BLaER1 treated with 17β-estradiol and CSF1 and Interleukin-3, amounts not matched to agents 10 nM and 100 nM (cell line): ENCODE measurements around the gene AZIN2.
"Not testable (repeated sequence)": the region's sequence is repeated elsewhere in the genome, so short reads cannot be mapped to it uniquely, and the experiment has no call there.

Source experiments
- H3K27ac ChIP-seq, 11 experiments: shearing (Covaris generic); formaldehyde crosslinking; 2 replicates each; pipeline ENCODE4 v1.8.1; 2022
- H3K27me3 ChIP-seq, 11 experiments: shearing (Covaris generic); formaldehyde crosslinking; 2 replicates each; pipeline ENCODE4 v1.8.1; 2022
- H3K36me3 ChIP-seq, 11 experiments: shearing (Covaris generic); formaldehyde crosslinking; 2 replicates each; pipeline ENCODE4 v1.8.1; 2022
- H3K4me1 ChIP-seq, 10 experiments: shearing (Covaris generic); formaldehyde crosslinking; 2 replicates each; pipeline ENCODE4 v1.8.1; 2022
- H3K4me2 ChIP-seq, 11 experiments: shearing (Covaris generic); formaldehyde crosslinking; 2 replicates each; pipeline ENCODE4 v1.8.1; 2022
- H3K4me3 ChIP-seq, 10 experiments: shearing (Covaris generic); formaldehyde crosslinking; 2 replicates each; pipeline ENCODE4 v1.8.1; 2022
- H3K9ac ChIP-seq, 11 experiments: shearing (Covaris generic); formaldehyde crosslinking; 2 replicates each; pipeline ENCODE4 v1.8.1; 2022
- H3K9me3 ChIP-seq, 11 experiments: shearing (Covaris generic); formaldehyde crosslinking; replicated peaks in 1 of 11; 2 replicates each; pipeline ENCODE4 v1.8.1; 2022
- H4K20me1 ChIP-seq, 11 experiments: shearing (Covaris generic); formaldehyde crosslinking; 2 replicates each; pipeline ENCODE4 v1.8.1; 2022
- Cebpa-rat ChIP-seq, 11 experiments: shearing (Covaris generic); IDR thresholded peaks; 2 replicates each; pipeline ENCODE4 v1.8.1; 2022

AZIN2 gene

GRCh38 chr1:33042831-33043230 is 38.1 kb upstream of the AZIN2 start:
- no peaks in the 10 kb centered on the region for H4K20me1 ChIP-seq
- no peaks in the 10 kb centered on the region for H3K9me3 ChIP-seq
- no peaks in the 10 kb centered on the region for H3K36me3 ChIP-seq
- no peak overlapping the region for H3K4me3 ChIP-seq
- H3K9ac ChIP-seq, result no peak overlapping the region
- no peak overlapping the region for H3K4me2 ChIP-seq
- TF ChIP-seq Cebpa-rat (IDR thresholded peaks at IDR 0.05), result no peak
- no peak overlapping the region for H3K27ac ChIP-seq
- no peaks in the 10 kb centered on the region for H3K27me3 ChIP-seq
- peaks cover 9 to 52% (median 27%) of the 10 kb centered on the region in 10 experiments; a peak in 19 of 20 replicates for H3K4me1 ChIP-seq

- Histone ChIP-seq H3K4me2 (no peak overlapping the region), H3K36me3 (no peaks in the 10 kb centered on the region), H4K20me1 (no peaks in the 10 kb centered on the region), H3K27ac (no peak overlapping the region), H3K9ac (no peak overlapping the region), H3K4me3 (no peak overlapping the region), H3K9me3 (no peaks in the 10 kb centered on the region), H3K4me1 (peaks cover 9 to 51% (median 25%) of the 10 kb centered on the region in 10 experiments; a peak in 19 of 20 replicates), H3K27me3 (no peaks in the 10 kb centered on the region)
- no peak for TF ChIP-seq Cebpa-rat (IDR thresholded peaks at IDR 0.05)
Measured at GRCh38 chr1:33043267-33044092, 37.5 kb upstream of the AZIN2 start.

GRCh38 chr1:33045246-33045645 is 35.7 kb upstream of the AZIN2 start:
- H3K4me1 ChIP-seq, result peaks cover 13 to 52% (median 28%) of the 10 kb centered on the region in 10 experiments
- H4K20me1 ChIP-seq, result no peaks in the 10 kb centered on the region
- H3K36me3 ChIP-seq, result no peaks in the 10 kb centered on the region
- no peak for TF ChIP-seq Cebpa-rat (IDR thresholded peaks at IDR 0.05)
- H3K27ac ChIP-seq, result no peak overlapping the region
- H3K4me2 ChIP-seq, result peak overlapping the region in 6 of 11 experiments; percentile 1 to 59 (median 18); a peak in 9 of 22 replicates
- no peak overlapping the region for H3K9ac ChIP-seq
- no peak overlapping the region for H3K4me3 ChIP-seq
- H3K27me3 ChIP-seq, result no peaks in the 10 kb centered on the region
- H3K9me3 ChIP-seq, result peaks cover 0 to 3% (median 0%) of the 10 kb centered on the region in 11 experiments; a peak in 3 of 22 replicates

- H3K27ac ChIP-seq, result no peak overlapping the region
- peak overlapping the region in 6 of 11 experiments; percentile 1 to 59 (median 18); a peak in 9 of 22 replicates for H3K4me2 ChIP-seq
- H3K4me1 ChIP-seq, result peaks cover 17 to 52% (median 30%) of the 10 kb centered on the region in 10 experiments
- no peaks in the 10 kb centered on the region for H3K27me3 ChIP-seq
- H3K9me3 ChIP-seq, result peaks cover 0 to 8% (median 4%) of the 10 kb centered on the region in 11 experiments; a peak in 9 of 22 replicates
- no peak for TF ChIP-seq Cebpa-rat (IDR thresholded peaks at IDR 0.05)
- no peak overlapping the region for H3K9ac ChIP-seq
- no peak overlapping the region for H3K4me3 ChIP-seq
- H4K20me1 ChIP-seq, result no peaks in the 10 kb centered on the region
- no peaks in the 10 kb centered on the region for H3K36me3 ChIP-seq
Measured at GRCh38 chr1:33045814-33046213, 35.1 kb upstream of the AZIN2 start.

- H3K27ac ChIP-seq, H3K9ac ChIP-seq, H4K20me1 ChIP-seq, H3K4me3 ChIP-seq, H3K36me3 ChIP-seq, H3K27me3 ChIP-seq: not testable (repeated sequence)
- Histone ChIP-seq H3K9me3 (peaks cover 0 to 12% (median 6%) of the 10 kb centered on the region in 11 experiments; a peak in 9 of 22 replicates), H3K4me1 (peaks cover 17 to 50% (median 31%) of the 10 kb centered on the region in 10 experiments), H3K4me2 (peak overlapping the region in 4 of 11 experiments; percentile 8 to 59 (median 33); a peak in 6 of 22 replicates)
Measured at GRCh38 chr1:33046234-33046633, 34.7 kb upstream of the AZIN2 start.

- H3K36me3 ChIP-seq, result no peaks in the 10 kb centered on the region
- no peak overlapping the region for H3K4me3 ChIP-seq
- H3K9ac ChIP-seq, result no peak overlapping the region
- no peak for TF ChIP-seq Cebpa-rat (IDR thresholded peaks at IDR 0.05)
- peaks cover 0 to 12% (median 6%) of the 10 kb centered on the region in 11 experiments; a peak in 9 of 22 replicates for H3K9me3 ChIP-seq
- H3K4me1 ChIP-seq, result peaks cover 17 to 43% (median 31%) of the 10 kb centered on the region in 10 experiments
- no peaks in the 10 kb centered on the region for H3K27me3 ChIP-seq
- no peak overlapping the region for H3K4me2 ChIP-seq
- H3K27ac ChIP-seq, result no peak overlapping the region
- H4K20me1 ChIP-seq, result no peaks in the 10 kb centered on the region
Measured at GRCh38 chr1:33047290-33047689, 33.7 kb upstream of the AZIN2 start.

- no peaks in the 10 kb centered on the region for H4K20me1 ChIP-seq
- no peak overlapping the region for H3K27ac ChIP-seq
- H3K9ac ChIP-seq, result no peak overlapping the region
- H3K27me3 ChIP-seq, result no peaks in the 10 kb centered on the region
- H3K4me1 ChIP-seq, result peaks cover 17 to 43% (median 31%) of the 10 kb centered on the region in 10 experiments
- TF ChIP-seq Cebpa-rat (IDR thresholded peaks at IDR 0.05), result no peak
- H3K4me2 ChIP-seq, result no peak overlapping the region
- no peak overlapping the region for H3K4me3 ChIP-seq
- no peaks in the 10 kb centered on the region for H3K36me3 ChIP-seq
- H3K9me3 ChIP-seq, result peaks cover 0 to 12% (median 6%) of the 10 kb centered on the region in 11 experiments; a peak in 9 of 22 replicates
Measured at GRCh38 chr1:33047839-33048305, 33.1 kb upstream of the AZIN2 start.

- no peak overlapping the region for H3K4me3 ChIP-seq
- no peak overlapping the region for H3K9ac ChIP-seq
- no peak overlapping the region for H3K27ac ChIP-seq
- peaks cover 17 to 43% (median 31%) of the 10 kb centered on the region in 10 experiments for H3K4me1 ChIP-seq
- no peak for TF ChIP-seq Cebpa-rat (IDR thresholded peaks at IDR 0.05)
- peaks cover 0 to 13% (median 6%) of the 10 kb centered on the region in 11 experiments; a peak in 13 of 22 replicates for H3K9me3 ChIP-seq
- no peaks in the 10 kb centered on the region for H3K36me3 ChIP-seq
- H3K4me2 ChIP-seq, result peak overlapping the region in 2 of 11 experiments; percentile 82 to 86; a peak in 3 of 22 replicates
- no peaks in the 10 kb centered on the region for H4K20me1 ChIP-seq
- H3K27me3 ChIP-seq, result no peaks in the 10 kb centered on the region
Measured at GRCh38 chr1:33048426-33048825, 32.5 kb upstream of the AZIN2 start.

- Histone ChIP-seq H3K36me3 (no peaks in the 10 kb centered on the region), H3K9me3 (peaks cover 0 to 21% (median 11%) of the 10 kb centered on the region in 11 experiments; a peak in 14 of 22 replicates), H4K20me1 (no peaks in the 10 kb centered on the region), H3K27me3 (no peaks in the 10 kb centered on the region), H3K27ac (peak overlapping the region in 7 of 11 experiments; percentile 3 to 81 (median 56); a peak in 10 of 22 replicates), H3K9ac (no peak overlapping the region; a peak in 1 of 22 replicates), H3K4me3 (no peak overlapping the region), H3K4me2 (peak overlapping the region; percentile 49 to 86 (median 67)), H3K4me1 (peaks cover 19 to 43% (median 32%) of the 10 kb centered on the region in 10 experiments)
- TF ChIP-seq Cebpa-rat (IDR thresholded peaks at IDR 0.05), result no peak
Measured at GRCh38 chr1:33049371-33049770, 31.6 kb upstream of the AZIN2 start.
